ENCODE data around the gene APOA4. TPM values are rescaled to one million over a fixed set of nuclear protein-coding genes. Genes with fewer than 3 reads are reported as not detected.

Gene APOA4
- total RNA-seq, 2 experiments from 2014 or later: not detected

DNA sequence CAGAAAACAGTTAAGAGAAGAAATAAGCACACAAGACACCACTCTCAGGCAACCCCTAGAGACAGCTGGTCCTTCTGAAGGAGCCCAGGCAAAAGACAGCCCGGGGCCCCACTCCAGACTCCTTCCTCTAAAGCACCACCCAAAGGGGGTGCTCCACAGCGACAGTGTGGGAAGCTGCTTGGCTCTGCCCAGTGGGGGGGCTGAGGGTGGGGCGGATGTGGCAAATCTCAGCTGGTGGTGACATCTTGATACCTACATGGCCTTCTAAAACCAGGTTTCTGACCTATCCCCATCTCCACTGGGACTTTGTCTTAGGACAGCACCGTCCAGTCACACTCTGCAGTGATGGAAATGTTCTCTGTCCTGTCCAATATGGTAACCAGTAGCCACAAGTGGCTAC is 24.5 kb upstream of the APOA4 start:
- POLR2A ChIA-PET: no interaction called here

DNA sequence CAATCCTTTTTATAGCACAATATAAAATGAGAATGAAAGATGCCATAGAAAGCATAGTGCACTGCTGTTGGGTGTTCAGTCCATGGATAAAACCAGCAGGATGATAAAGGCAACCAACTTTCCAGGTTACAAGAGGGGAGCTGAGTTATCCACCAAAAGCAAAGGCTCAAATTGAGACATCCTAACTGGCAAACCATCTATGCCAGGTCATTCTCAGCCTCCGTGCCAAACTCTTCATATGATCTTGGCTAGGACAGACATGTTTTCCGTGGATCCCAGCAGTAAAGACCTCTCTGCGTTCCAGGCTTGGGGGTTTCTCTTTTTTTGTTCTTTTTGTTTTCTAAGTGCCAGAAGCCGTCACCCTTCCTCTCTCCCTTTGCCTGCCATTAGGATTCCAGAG is 21.6 kb upstream of the APOA4 start:
- Mint-ChIP-seq H3K9me3 (no peaks in the 10 kb centered on the region), H3K27me3 (no peaks in the 10 kb centered on the region), H3K4me1 (ENCODE audit: low read depth) (peaks cover 1% of the 10 kb centered on the region), H3K36me3 (peaks cover 37% of the 10 kb centered on the region), H3K27ac (no peak overlapping the region), H3K4me3 (no peak overlapping the region)
- CTCF ChIA-PET: interaction anchor here (1.1 kb wide), 1 partner anchor 9 kb away, joined by 4 read pairs; no protein-coding TSS in a partner anchor
- no peak for DNase-seq
- intact Hi-C loops (cut with micrococcal nuclease): no loop called here
- POLR2A ChIA-PET: no interaction called here

More for the DNA sequence above, 24.5 kb upstream of the APOA4 start:
- Mint-ChIP-seq H3K4me3 (no peak overlapping the region), H3K27ac (no peak overlapping the region), H3K4me1 (ENCODE audit: low read depth) (peaks cover 27% of the 10 kb centered on the region), H3K36me3 (peaks cover 37% of the 10 kb centered on the region), H3K9me3 (no peaks in the 10 kb centered on the region), H3K27me3 (no peaks in the 10 kb centered on the region)
- CTCF ChIA-PET: interaction anchor here (0.6 to 3.2 kb wide), 3 partner anchors 11 to 59 kb away, joined by 3 to 18 read pairs (median 16); partner anchors contain the start of gene APOA5
- intact Hi-C loops (cut with micrococcal nuclease): no loop called here
- DNase-seq: no peak

DNA sequence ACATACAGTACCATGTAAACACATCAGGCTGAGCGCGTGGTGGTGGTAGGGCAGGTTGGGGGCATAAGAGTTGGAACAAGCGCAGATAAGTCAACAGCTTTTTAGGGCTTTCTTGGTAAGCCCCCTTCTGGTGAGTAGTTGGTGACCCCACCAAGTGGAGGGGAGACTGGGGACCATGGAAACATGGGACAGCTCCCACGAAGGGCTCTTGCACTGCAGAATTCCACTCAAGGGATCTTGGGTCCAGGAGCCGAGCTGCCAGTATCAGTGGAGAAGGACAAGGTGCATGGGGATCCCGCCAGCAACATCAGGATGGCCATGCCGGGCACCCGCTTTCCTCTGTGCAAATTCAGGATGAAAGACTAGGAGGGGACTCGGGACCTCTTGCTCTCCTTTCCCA is 20.6 kb upstream of the APOA4 start:
- H3K36me3 Mint-ChIP-seq: peaks cover 34% of the 10 kb centered on the region

DNA sequence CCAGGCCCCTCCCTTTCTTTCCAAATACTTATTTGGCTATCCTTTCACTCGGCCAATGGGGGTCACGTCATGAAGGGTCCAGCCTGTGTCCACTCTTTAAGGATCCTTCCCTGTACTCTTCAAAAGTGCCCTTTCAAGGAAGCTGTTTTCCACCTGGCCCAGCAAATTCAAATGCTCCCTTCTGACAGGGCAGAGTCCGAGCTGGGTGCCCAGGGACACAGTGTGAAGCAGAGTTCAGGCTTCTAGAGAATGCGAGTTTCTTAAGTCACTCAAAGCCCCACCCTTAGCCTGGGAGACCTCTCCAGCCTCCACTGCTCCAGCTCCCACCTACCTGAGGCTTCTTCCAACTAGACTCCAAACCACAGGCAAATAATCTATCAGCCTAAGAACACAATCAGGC is 19.8 kb upstream of the APOA4 start:
- no peak overlapping the region for H3K27ac Mint-ChIP-seq
- H3K4me1 Mint-ChIP-seq (ENCODE audit: low read depth): no peaks in the 10 kb centered on the region
- no peaks in the 10 kb centered on the region for H3K9me3 Mint-ChIP-seq
- POLR2A ChIA-PET: interaction anchor here (0.5 kb wide), 1 partner anchor 18 kb away, joined by 4 read pairs; no protein-coding TSS in a partner anchor
- CTCF ChIA-PET: no interaction called here
- peaks cover 34% of the 10 kb centered on the region for H3K36me3 Mint-ChIP-seq
- no peak for DNase-seq
- no peaks in the 10 kb centered on the region for H3K27me3 Mint-ChIP-seq
- intact Hi-C loops (cut with micrococcal nuclease): no loop called here
- no peak overlapping the region for H3K4me3 Mint-ChIP-seq

More for the DNA sequence above, 20.6 kb upstream of the APOA4 start:
- Mint-ChIP-seq H3K27ac (no peak overlapping the region), H3K4me1 (ENCODE audit: low read depth) (no peaks in the 10 kb centered on the region), H3K4me3 (no peak overlapping the region), H3K27me3 (no peaks in the 10 kb centered on the region), H3K9me3 (no peaks in the 10 kb centered on the region)
- ChIA-PET CTCF (interaction anchor here (1.1 kb wide), 1 partner anchor 8 kb away, joined by 4 read pairs; no protein-coding TSS in a partner anchor), POLR2A (no interaction called here)
- intact Hi-C loops (cut with micrococcal nuclease): no loop called here
- no peak for DNase-seq

DNA sequence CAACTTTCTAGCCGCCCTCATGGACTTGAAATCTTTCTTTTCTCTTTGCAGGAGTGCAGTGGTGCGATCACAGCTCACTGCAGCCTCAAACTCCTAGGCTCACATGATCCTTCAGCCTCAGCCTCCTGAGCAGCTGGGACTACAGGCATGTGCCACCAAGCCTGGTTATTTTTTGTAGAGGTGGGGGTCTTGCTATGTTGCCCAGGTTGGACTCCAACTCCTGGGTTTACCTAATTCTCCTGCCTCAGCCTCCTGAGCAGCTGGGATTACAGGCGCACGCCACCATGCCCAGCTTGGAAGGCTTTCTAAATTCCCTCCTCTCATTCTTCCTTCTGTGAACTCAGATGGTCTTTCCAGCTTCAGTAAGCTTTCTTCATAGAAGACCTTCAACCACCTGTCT is 19.0 kb upstream of the APOA4 start:
- Mint-ChIP-seq H3K27me3 (no peaks in the 10 kb centered on the region), H3K9me3 (no peaks in the 10 kb centered on the region), H3K36me3 (peaks cover 30% of the 10 kb centered on the region), H3K27ac (no peak overlapping the region), H3K4me3 (no peak overlapping the region), H3K4me1 (ENCODE audit: low read depth) (no peaks in the 10 kb centered on the region)
- intact Hi-C loops (cut with micrococcal nuclease): no loop called here
- DNase-seq: no peak
- ChIA-PET CTCF (no interaction called here), POLR2A (no interaction called here)

DNA sequence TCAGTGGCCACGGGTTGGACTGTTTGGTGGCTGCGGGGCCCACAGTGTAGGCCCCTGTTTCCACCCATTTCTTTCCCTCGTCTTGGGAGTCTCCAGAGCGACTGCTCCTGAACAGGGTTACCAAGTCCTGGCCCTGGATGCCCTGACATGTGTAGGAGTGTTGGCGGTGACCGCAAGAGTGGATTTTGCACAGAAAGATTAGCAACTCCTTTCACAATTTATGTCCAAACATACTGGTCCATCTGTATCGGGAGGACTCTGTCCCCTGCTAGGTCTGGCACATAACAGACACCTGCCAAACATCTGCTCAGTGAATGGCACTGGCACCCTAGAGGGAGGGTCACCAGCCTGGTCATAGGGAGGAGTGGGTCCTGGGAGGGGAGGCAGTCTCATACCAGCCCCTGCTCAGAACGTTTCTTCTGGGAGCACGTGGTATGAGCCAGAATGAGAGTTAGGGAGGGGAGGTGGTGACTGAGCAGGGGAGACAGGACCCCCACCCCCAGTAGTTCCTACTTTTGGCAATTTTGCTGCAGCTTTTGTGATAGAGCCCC is 17.7 kb upstream of the APOA4 start:
- POLR2A ChIA-PET: interaction anchor here (1.1 kb wide), 1 partner anchor 67 kb away, joined by 3 read pairs; the partner anchor contains the start of gene BUD13
- H3K4me1 Mint-ChIP-seq (ENCODE audit: low read depth): peaks cover 4% of the 10 kb centered on the region
- H3K27ac Mint-ChIP-seq: no peak overlapping the region
- CTCF ChIA-PET: interaction anchor here (0.7 to 1.1 kb wide), 2 partner anchors 18 to 50 kb away, joined by 3 to 4 read pairs; partner anchors contain the start of genes APOA4 and APOA5
- DNase-seq: no peak
- no peaks in the 10 kb centered on the region for H3K9me3 Mint-ChIP-seq
- H3K27me3 Mint-ChIP-seq: no peaks in the 10 kb centered on the region
- H3K4me3 Mint-ChIP-seq: no peak overlapping the region
- peaks cover 17% of the 10 kb centered on the region for H3K36me3 Mint-ChIP-seq
- intact Hi-C loops (cut with micrococcal nuclease): no loop called here

DNA sequence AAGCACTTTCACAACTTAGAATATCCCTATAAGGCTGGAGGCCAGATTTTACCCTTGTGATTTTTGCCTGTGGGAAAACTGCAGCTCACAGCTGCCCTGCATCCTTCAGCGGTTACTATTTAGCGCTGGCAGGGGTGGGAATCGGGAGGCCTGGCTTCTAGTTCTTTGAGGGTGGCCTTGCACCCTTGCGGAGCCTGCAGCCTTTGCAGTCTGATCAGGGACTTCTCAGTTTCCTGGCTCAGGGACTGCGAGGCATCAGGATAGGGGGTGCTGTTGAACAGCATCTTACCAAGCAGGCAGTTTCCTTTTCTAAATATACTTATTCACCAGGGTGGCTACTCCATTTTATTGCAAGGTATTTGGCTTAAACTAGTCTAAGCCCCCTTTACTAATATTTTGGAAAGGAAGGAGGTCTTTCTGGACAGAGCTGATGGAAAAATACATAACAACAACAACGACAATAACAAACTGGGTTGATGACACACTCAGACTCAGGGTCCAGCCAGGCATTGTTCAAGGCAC is 17.2 kb upstream of the APOA4 start:
- peaks cover 13% of the 10 kb centered on the region for H3K36me3 Mint-ChIP-seq
- peak; percentile 26 for DNase-seq
- ChIA-PET CTCF (interaction anchor here (0.7 to 1.1 kb wide), 2 partner anchors 17 to 49 kb away, joined by 3 to 4 read pairs; partner anchors contain the start of genes APOA4 and APOA5), POLR2A (interaction anchor here (1.1 kb wide), 1 partner anchor 67 kb away, joined by 3 read pairs; the partner anchor contains the start of gene BUD13)
- intact Hi-C loops (cut with micrococcal nuclease): no loop called here
- peaks cover 8% of the 10 kb centered on the region for H3K4me1 Mint-ChIP-seq (ENCODE audit: low read depth)
- H3K27ac Mint-ChIP-seq: no peak overlapping the region
- H3K9me3 Mint-ChIP-seq: no peaks in the 10 kb centered on the region
- H3K27me3 Mint-ChIP-seq: no peaks in the 10 kb centered on the region
- H3K4me3 Mint-ChIP-seq: no peak overlapping the region

DNA sequence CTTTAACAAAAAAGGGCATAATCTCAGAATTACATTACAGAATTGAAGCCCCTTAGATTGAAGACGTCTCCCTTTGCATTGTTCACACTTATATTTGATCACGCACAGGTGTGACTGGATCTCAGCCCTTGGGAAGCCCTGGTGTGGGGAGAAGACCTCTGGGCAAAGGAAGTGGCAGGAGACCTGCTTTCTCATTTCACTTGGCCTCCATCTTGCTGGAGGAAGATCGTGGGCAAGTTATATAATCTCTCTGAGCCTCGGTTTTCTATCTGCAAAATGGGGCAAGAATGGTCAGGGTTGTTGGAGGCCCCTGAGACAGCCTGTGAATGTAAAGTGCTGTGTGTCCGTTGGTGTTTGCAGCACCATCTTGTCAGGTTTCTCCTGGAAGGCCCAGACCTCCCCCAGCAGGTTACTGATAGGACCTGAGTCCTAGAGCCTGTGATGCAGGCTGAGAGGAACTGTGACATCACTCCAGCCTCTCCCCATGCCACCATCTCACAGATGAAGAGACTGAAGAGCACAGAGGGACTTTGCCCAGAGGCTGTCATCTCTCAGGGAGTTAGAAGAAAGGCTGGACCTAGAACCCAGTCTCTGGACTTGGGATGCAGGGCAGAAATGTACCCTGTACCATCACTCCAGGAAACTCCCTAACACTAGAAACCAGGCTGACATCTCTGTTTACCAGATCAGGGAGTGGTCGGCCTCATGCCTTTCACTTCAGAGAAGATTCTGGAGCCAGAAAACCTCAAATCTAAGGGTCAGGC is 15.4 kb upstream of the APOA4 start:
- no peak overlapping the region for H3K4me3 Mint-ChIP-seq
- intact Hi-C loops (cut with micrococcal nuclease): loop anchor here (5.0 kb wide), 1 partner anchor 106 kb away; no protein-coding TSS in a partner anchor
- H3K36me3 Mint-ChIP-seq: peaks cover 3% of the 10 kb centered on the region
- no peaks in the 10 kb centered on the region for H3K9me3 Mint-ChIP-seq
- no peak overlapping the region for H3K27ac Mint-ChIP-seq
- POLR2A ChIA-PET: no interaction called here
- H3K27me3 Mint-ChIP-seq: no peaks in the 10 kb centered on the region
- DNase-seq: no peak
- CTCF ChIA-PET: interaction anchor here (1.2 kb wide), 1 partner anchor 13 kb away, joined by 4 read pairs; no protein-coding TSS in a partner anchor
- H3K4me1 Mint-ChIP-seq (ENCODE audit: low read depth): peaks cover 12% of the 10 kb centered on the region

DNA sequence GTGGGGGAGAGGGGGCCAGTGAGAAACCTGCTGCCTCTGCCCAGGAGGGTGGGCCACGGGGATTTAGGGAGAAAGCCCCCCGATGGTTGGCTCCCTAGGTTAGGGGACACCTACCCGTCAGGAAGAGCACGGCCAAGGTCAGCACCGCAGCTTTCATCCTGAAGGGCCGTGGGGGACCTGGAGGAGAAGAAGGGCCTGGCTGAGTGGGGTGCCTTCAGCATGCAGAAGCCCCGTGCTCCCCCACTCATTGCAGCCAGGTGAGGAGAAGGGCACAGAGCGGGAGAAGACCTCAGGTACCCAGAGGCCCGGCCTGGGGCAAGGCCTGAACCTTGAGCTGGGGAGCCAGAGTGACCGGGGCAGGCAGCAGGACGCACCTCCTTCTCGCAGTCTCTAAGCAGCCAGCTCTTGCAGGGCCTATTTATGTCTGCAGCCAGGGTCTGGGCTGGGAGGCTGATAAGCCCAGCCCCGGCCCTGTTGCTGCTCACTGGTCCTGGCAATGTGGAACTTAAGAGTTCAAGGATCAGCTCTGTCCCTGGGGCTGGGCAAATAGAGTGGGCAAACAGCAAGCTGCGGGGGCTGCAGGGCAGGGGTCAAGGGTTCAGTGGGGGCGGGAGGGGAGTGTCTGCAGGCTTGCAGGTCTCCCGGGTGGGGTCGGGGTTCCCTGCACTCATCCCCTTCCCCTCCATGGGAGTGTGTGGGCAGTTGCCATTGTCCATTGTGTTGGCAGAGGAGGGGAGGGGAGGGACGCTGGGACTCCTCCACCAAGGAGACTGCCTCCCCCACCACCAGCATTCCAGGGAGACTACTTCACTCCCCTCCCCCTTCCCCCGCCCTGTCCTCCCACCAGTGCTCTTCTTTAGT is 14.4 kb upstream of the APOA4 start, which contains the start of gene APOA1:
TSS of gene APOA1 (minus strand) at position 392 of the 861 bp plus-strand sequence. CDS start at position 157, 235 bp downstream.
- Mint-ChIP-seq H3K4me3 (no peak within 1 kb of the TSS), H3K9me3 (no peaks in the 10 kb centered on the region), H3K27ac (no peak within 1 kb of the TSS), H3K27me3 (no peaks in the 10 kb centered on the region), H3K36me3 (no peaks in the 10 kb centered on the region), H3K4me1 (ENCODE audit: low read depth) (peaks cover 12% of the 10 kb centered on the region)
- ChIA-PET POLR2A (interaction anchor here (1.5 to 2.0 kb wide), 3 partner anchors 15 to 47 kb away, joined by 3 to 9 read pairs (median 7); partner anchors contain the start of gene APOA5), CTCF (interaction anchor here (0.6 to 3.4 kb wide), 11 partner anchors 11 to 344 kb away, joined by 3 to 187 read pairs (median 16); partner anchors contain the start of genes APOA5 and ZPR1)
- intact Hi-C loops (cut with micrococcal nuclease): loop anchor here (5.0 kb wide), 1 partner anchor 105 kb away; no protein-coding TSS in a partner anchor
- no peak for DNase-seq

DNA sequence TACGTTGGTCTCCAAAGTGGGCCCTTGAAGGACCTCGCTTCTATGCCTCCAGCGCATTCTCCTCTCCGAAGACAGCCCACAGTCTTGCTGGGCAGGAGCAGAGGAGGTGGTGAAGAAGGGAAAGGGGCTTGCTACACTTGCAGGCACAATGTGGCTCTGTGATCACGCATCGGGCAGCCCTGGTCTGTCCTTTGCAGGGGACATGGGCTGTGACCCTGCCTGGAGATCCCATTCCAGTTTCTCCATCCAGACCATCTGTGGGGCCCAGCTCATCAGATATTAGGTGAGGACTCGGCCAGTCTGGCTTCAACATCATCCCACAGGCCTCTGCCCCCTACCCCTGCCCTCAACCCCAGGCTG is 13.5 kb upstream of the APOA4 start:
- Mint-ChIP-seq H3K4me1 (ENCODE audit: low read depth) (peaks cover 12% of the 10 kb centered on the region), H3K9me3 (no peaks in the 10 kb centered on the region), H3K4me3 (no peak overlapping the region), H3K36me3 (no peaks in the 10 kb centered on the region), H3K27me3 (no peaks in the 10 kb centered on the region), H3K27ac (no peak overlapping the region)
- no peak for DNase-seq
- POLR2A ChIA-PET: interaction anchor here (0.8 to 2.0 kb wide), 9 partner anchors 16 to 263 kb away, joined by 3 to 9 read pairs (median 6); partner anchors contain the start of genes APOA5, BUD13 and ZPR1
- CTCF ChIA-PET: interaction anchor here (0.7 to 3.4 kb wide), 34 partner anchors 9 to 395 kb away, joined by 3 to 187 read pairs (median 5); partner anchors contain the start of genes APOA4, APOA5, PCSK7 and SIK3
- intact Hi-C loops (cut with micrococcal nuclease): loop anchor here (1.0 to 5.0 kb wide), 2 partner anchors 45 to 104 kb away; partner anchors contain the start of gene APOA5
